ENCODE measurements around the gene LY9. TPM values are rescaled to one million over a fixed set of nuclear protein-coding genes. Genes with fewer than 3 reads are reported as not detected.

The LY9 gene
- total RNA-seq, 5 donors from 2014 or later (not counting 1 experiment from before 2014, with no cell fraction given): 95.4 to 127 (median 101) TPM

DNA sequence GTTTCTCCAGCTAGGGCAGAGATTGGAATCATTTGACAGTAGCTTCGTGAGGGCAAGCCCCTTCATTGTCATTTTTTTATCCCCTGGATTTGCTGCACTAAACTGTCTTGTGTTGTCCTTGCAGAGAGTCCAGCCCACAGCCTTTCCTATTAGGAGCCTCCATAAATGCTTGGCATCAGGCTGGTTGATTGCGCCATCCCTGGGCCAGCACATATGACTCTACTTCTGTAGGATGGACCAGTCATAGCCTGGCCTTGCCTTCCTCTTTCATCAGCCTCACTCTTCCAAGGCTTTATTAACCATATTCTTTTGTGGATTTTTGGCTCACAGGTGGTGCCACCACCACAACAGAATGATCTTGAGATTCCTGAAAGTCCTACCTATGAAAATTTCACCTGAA is 31.4 kb downstream of the LY9 start:
- H3K4me1 Mint-ChIP-seq: peaks cover 6 to 15% (median 9%) of the 10 kb centered on the region in 3 donors
- CTCF ChIA-PET: interaction anchor here in 1 of 2 donors (1.4 kb wide), 1 partner anchor 50 kb away, joined by 3 read pairs; no protein-coding TSS in a partner anchor
- no peak for DNase-seq
- H3K9me3 ChIP-seq: no peaks in the 10 kb centered on the region
- H3K36me3 ChIP-seq (ENCODE audit: control insufficient read depth in 2 of 2, extremely low read depth in 1 of 2, insufficient read depth in 1 of 2, low read length in 1 of 2): peaks cover 4 to 64% of the 10 kb centered on the region in 2 donors
- 100% methylated on average over 1 of the region's 2 CpGs for WGBS (ENCODE audit: insufficient coverage)
- no peak overlapping the region for H3K27ac ChIP-seq (ENCODE audit: low read length)
- H3K27ac Mint-ChIP-seq: peak overlapping the region; percentile 58 to 68
- H3K4me3 Mint-ChIP-seq: no peak overlapping the region
- H3K4me3 ChIP-seq (ENCODE audit: control insufficient read depth in 1 of 2, extremely low read depth in 1 of 2, low read length in 1 of 2): no peak overlapping the region
- no peak for ATAC-seq (replicated peaks in 1 of 4)
- no peaks in the 10 kb centered on the region for H3K27me3 ChIP-seq (replicated peaks in 1 of 2; ENCODE audit: control insufficient read depth in 2 of 2, extremely low read depth in 1 of 2, insufficient read depth in 2 of 2, low read length in 1 of 2)
- no peaks in the 10 kb centered on the region for H3K27me3 Mint-ChIP-seq
- H3K4me1 ChIP-seq (ENCODE audit: control insufficient read depth in 1 of 2, extremely low read depth in 1 of 2, insufficient read depth in 2 of 2, low read length in 2 of 2): no peaks in the 10 kb centered on the region
- POLR2A ChIA-PET: no interaction called here
- H3K9me3 Mint-ChIP-seq: no peaks in the 10 kb centered on the region
- peaks cover 43% of the 10 kb centered on the region for H3K36me3 Mint-ChIP-seq

DNA sequence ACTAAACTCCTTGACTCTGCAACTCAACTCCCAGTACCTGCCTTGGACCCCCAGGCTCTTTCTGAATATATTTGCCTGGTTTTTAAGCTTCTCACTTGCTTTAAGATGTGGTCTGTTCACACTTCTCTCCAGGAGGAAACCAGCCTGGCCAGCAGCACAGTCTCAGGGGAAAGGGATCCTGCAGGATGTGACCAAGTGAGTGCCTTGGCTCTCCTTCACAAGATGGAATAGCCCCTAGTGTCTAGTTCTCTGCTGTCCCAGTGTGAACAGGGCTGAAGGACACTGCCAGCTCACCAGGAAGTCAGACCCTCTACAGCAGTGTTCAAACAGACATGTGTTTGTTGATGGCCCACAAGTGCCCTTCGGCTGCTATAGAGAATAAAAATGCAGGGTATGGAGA is 33.8 kb downstream of the LY9 start:
- Histone ChIP-seq H3K27me3 (replicated peaks in 1 of 2; ENCODE audit: control insufficient read depth in 2 of 2, extremely low read depth in 1 of 2, insufficient read depth in 2 of 2, low read length in 1 of 2) (no peaks in the 10 kb centered on the region), H3K4me1 (ENCODE audit: control insufficient read depth in 1 of 2, extremely low read depth in 1 of 2, insufficient read depth in 2 of 2, low read length in 2 of 2) (peaks cover 12 to 14% of the 10 kb centered on the region in 2 experiments), H3K36me3 (ENCODE audit: control insufficient read depth in 2 of 2, extremely low read depth in 1 of 2, insufficient read depth in 1 of 2, low read length in 1 of 2) (peaks cover 4 to 46% of the 10 kb centered on the region in 2 donors), H3K4me3 (ENCODE audit: control insufficient read depth in 1 of 2, extremely low read depth in 1 of 2, low read length in 1 of 2) (no peak overlapping the region), H3K27ac (ENCODE audit: low read length) (peak overlapping the region; percentile 30), H3K9me3 (no peaks in the 10 kb centered on the region)
- POLR2A ChIA-PET: no interaction called here
- Mint-ChIP-seq H3K4me1 (peaks cover 20 to 34% (median 26%) of the 10 kb centered on the region in 3 donors), H3K4me3 (no peak overlapping the region), H3K9me3 (no peaks in the 10 kb centered on the region), H3K36me3 (peaks cover 22% of the 10 kb centered on the region), H3K27ac (peak overlapping the region; percentile 2 to 87), H3K27me3 (no peaks in the 10 kb centered on the region)
- CTCF ChIA-PET: interaction anchor here (0.9 to 1.2 kb wide), 3 partner anchors 21 to 146 kb away, joined by 3 to 4 read pairs (median 4); no protein-coding TSS in a partner anchor
- peak in 1 of 4 experiments; percentile 8 for ATAC-seq (replicated peaks in 1 of 4)
- 91% methylated on average over 1 of the region's 1 CpG for WGBS (ENCODE audit: insufficient coverage)
- no peak for DNase-seq

DNA sequence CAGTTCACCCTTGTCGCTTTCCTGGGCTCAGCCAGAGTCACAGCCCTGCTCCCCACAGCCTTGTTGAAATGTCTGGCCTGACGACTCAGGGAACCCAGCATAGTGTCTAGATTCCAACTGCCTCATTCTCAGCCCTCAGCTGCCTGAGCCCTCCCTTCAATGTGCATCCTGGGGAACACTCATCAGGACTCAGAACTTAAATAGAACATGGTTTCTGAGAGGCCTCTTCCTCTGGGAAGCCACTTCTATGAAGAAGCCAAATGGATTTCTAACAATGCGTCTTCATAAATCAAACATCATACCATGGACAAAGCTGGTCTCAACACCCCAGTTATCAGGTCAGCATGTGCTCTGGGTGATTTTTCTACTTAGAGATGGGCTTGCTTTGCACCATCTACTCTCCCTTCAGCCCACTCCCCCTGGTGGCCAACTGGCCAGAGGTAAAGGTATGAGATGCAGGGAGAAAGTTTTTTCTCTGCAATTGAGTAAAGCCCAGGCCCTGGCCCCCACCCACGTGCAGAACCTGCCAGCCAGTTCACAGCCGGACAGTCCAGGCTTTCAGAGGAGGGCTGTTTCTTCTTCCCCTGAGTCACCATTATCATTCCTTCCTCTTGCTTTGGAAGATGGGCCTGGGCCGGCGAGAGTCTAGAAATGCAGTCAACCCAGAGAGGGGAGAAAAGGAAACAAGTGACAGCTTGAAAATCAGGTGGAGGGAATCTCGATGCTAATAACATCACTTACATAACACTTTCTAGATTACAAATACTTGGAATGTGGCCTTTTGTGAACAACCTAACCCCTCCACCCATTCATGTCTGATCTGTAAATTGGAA is 34.6 kb downstream of the LY9 start:
- Histone ChIP-seq H3K4me3 (ENCODE audit: control insufficient read depth in 1 of 2, extremely low read depth in 1 of 2, low read length in 1 of 2) (no peak overlapping the region), H3K4me1 (ENCODE audit: control insufficient read depth in 1 of 2, extremely low read depth in 1 of 2, insufficient read depth in 2 of 2, low read length in 2 of 2) (peaks cover 16 to 21% of the 10 kb centered on the region in 2 experiments), H3K27me3 (replicated peaks in 1 of 2; ENCODE audit: control insufficient read depth in 2 of 2, extremely low read depth in 1 of 2, insufficient read depth in 2 of 2, low read length in 1 of 2) (no peaks in the 10 kb centered on the region), H3K27ac (ENCODE audit: low read length) (peak overlapping the region; percentile 8), H3K36me3 (ENCODE audit: control insufficient read depth in 2 of 2, extremely low read depth in 1 of 2, insufficient read depth in 1 of 2, low read length in 1 of 2) (peaks cover 4 to 39% of the 10 kb centered on the region in 2 donors), H3K9me3 (no peaks in the 10 kb centered on the region)
- Mint-ChIP-seq H3K36me3 (peaks cover 22% of the 10 kb centered on the region), H3K9me3 (no peaks in the 10 kb centered on the region), H3K27ac (peak overlapping the region; percentile 53 to 87), H3K4me3 (no peak overlapping the region), H3K27me3 (no peaks in the 10 kb centered on the region), H3K4me1 (peaks cover 27 to 42% (median 33%) of the 10 kb centered on the region in 3 donors)
- 93% methylated on average over 3 of the region's 8 CpGs for WGBS (ENCODE audit: insufficient coverage)
- ATAC-seq (replicated peaks in 1 of 4) (peak; percentile 72 to 81 (median 76)), DNase-seq (peak; percentile 48 to 83 (median 74))
- ChIA-PET CTCF (interaction anchor here (0.5 to 2.2 kb wide), 8 partner anchors 18 to 150 kb away, joined by 3 to 11 read pairs (median 4); no protein-coding TSS in a partner anchor), POLR2A (no interaction called here)

DNA sequence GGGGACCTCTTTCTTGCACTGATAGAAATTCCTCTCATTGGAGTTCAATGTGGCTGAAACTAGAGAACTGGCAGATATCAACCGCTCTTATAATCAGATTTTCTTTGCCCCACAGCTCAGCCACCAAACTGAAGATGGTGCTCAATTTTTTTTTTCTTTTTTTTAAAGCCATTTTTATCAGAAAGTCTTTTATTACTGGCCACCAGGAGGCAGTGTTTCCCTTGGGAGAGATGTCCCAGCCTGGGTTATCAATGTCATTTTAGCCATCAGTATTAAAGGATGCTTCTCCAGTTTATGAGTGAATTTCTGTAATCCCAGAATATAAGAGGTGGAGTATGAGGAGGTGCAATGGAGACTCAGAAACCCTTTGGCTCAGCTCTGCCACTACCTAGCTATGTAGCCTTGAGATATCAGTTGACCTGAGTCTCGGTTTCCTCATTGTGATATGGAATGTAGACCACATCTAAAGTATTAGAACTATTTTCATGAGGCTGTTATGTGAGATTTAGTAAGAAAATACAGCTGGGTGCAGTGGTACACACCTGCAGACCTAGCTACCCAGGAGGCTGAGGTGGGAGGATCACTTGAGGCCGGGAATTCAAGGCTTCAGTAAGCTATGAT is 39.1 kb downstream of the LY9 start:
- Histone ChIP-seq H3K27me3 (replicated peaks in 1 of 2; ENCODE audit: control insufficient read depth in 2 of 2, extremely low read depth in 1 of 2, insufficient read depth in 2 of 2, low read length in 1 of 2) (no peaks in the 10 kb centered on the region), H3K4me1 (ENCODE audit: control insufficient read depth in 1 of 2, extremely low read depth in 1 of 2, insufficient read depth in 2 of 2, low read length in 2 of 2) (peaks cover 51 to 62% of the 10 kb centered on the region in 2 experiments)

DNA sequence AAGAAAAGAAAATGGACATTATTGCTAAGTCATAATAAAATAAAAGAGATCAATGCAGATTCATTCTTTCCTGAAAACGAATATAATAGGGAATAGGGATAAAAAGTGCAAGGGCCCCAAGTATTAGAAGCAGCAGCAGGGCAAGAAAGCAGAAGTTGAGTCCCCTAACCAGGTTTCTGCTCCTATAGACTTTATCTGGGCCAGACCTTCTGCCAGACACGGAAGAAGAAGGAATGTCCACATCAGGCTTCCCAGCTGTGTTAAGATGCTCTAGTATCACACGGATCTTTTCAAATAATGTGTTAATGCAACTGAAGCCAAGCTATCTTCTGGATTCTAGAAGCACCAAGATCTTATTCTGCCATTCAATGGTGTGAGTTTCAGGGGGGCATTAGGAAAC is 39.8 kb downstream of the LY9 start:
- peak overlapping the region; percentile 86 to 92 for H3K27ac Mint-ChIP-seq
- no peaks in the 10 kb centered on the region for H3K36me3 Mint-ChIP-seq
- peak overlapping the region; percentile 88 for H3K27ac ChIP-seq (ENCODE audit: low read length)
- POLR2A ChIA-PET: interaction anchor here in 1 of 2 donors (0.5 to 0.6 kb wide), 2 partner anchors 44 to 155 kb away, joined by 3 to 8 read pairs; no protein-coding TSS in a partner anchor
- DNase-seq: no peak
- no peaks in the 10 kb centered on the region for H3K9me3 Mint-ChIP-seq
- H3K9me3 ChIP-seq: no peaks in the 10 kb centered on the region
- no peak overlapping the region for H3K4me3 ChIP-seq (ENCODE audit: control insufficient read depth in 1 of 2, extremely low read depth in 1 of 2, low read length in 1 of 2)
- H3K27me3 ChIP-seq (replicated peaks in 1 of 2; ENCODE audit: control insufficient read depth in 2 of 2, extremely low read depth in 1 of 2, insufficient read depth in 2 of 2, low read length in 1 of 2): no peaks in the 10 kb centered on the region
- peaks cover 66 to 80% (median 75%) of the 10 kb centered on the region in 3 donors for H3K4me1 Mint-ChIP-seq
- WGBS (ENCODE audit: insufficient coverage): 97% methylated on average over 3 of the region's 3 CpGs
- CTCF ChIA-PET: interaction anchor here (0.5 to 7.2 kb wide), 18 partner anchors 9 to 385 kb away, joined by 3 to 73 read pairs (median 4); partner anchors contain the start of genes ITLN2 (in 1 of the 2) and LY9 (in 1 of the 2)
- ATAC-seq (replicated peaks in 1 of 4): no peak
- H3K4me1 ChIP-seq (ENCODE audit: control insufficient read depth in 1 of 2, extremely low read depth in 1 of 2, insufficient read depth in 2 of 2, low read length in 2 of 2): peaks cover 51 to 69% of the 10 kb centered on the region in 2 experiments
- no peaks in the 10 kb centered on the region for H3K27me3 Mint-ChIP-seq
- peak overlapping the region in 1 of 3 donors; percentile 72 for H3K4me3 Mint-ChIP-seq
- H3K36me3 ChIP-seq (ENCODE audit: control insufficient read depth in 2 of 2, extremely low read depth in 1 of 2, insufficient read depth in 1 of 2, low read length in 1 of 2): peaks cover 0 to 12% of the 10 kb centered on the region in 2 donors

More for the DNA sequence above, 39.1 kb downstream of the LY9 start:
- Histone ChIP-seq H3K9me3 (no peaks in the 10 kb centered on the region), H3K27ac (ENCODE audit: low read length) (peak overlapping the region; percentile 2), H3K36me3 (ENCODE audit: control insufficient read depth in 2 of 2, extremely low read depth in 1 of 2, insufficient read depth in 1 of 2, low read length in 1 of 2) (peaks cover 0 to 15% of the 10 kb centered on the region in 2 donors), H3K4me3 (ENCODE audit: control insufficient read depth in 1 of 2, extremely low read depth in 1 of 2, low read length in 1 of 2) (no peak overlapping the region)
- no peaks in the 10 kb centered on the region for H3K9me3 Mint-ChIP-seq
- no peak for ATAC-seq (replicated peaks in 1 of 4)
- no CpG with 5 or more reads among the region's 3 CpGs for WGBS (ENCODE audit: insufficient coverage)
- peak overlapping the region; percentile 79 to 88 for H3K27ac Mint-ChIP-seq
- no peaks in the 10 kb centered on the region for H3K27me3 Mint-ChIP-seq
- peak overlapping the region in 1 of 3 donors; percentile 61 for H3K4me3 Mint-ChIP-seq
- H3K4me1 Mint-ChIP-seq: peaks cover 70 to 85% (median 76%) of the 10 kb centered on the region in 3 donors
- POLR2A ChIA-PET: no interaction called here
- no peaks in the 10 kb centered on the region for H3K36me3 Mint-ChIP-seq
- CTCF ChIA-PET: interaction anchor here (0.6 to 7.2 kb wide), 23 partner anchors 9 to 200 kb away, joined by 3 to 73 read pairs (median 3); partner anchors contain the start of genes CD244 (in 1 of the 2), ITLN2 (in 1 of the 2) and LY9 (in 1 of the 2)
- DNase-seq: peak in 16 of 35 experiments; percentile 7 to 83 (median 38)

DNA sequence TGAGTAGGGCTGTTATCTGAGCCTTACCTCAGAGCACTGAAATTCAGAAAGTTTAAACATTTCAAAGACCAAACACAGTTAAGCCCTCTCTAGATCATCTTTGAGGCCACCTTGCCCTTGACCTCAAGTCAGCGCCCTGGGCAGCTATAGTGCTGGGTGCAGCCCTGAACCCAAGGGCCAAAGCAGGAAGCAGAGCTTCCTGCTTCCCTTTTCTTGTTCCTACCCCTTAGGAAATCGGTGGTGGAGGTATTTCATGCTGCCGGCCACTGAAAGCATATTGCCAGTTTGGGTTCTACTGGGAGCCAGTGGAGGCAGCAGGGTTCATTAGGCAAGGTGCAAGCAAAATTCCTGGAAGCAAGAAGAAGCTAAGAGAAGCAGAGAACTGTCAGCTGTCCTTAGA is 40.6 kb downstream of the LY9 start:
- Histone ChIP-seq H3K4me1 (ENCODE audit: control insufficient read depth in 1 of 2, extremely low read depth in 1 of 2, insufficient read depth in 2 of 2, low read length in 2 of 2) (peaks cover 51 to 74% of the 10 kb centered on the region in 2 experiments), H3K36me3 (ENCODE audit: control insufficient read depth in 2 of 2, extremely low read depth in 1 of 2, insufficient read depth in 1 of 2, low read length in 1 of 2) (peaks cover 0 to 13% of the 10 kb centered on the region in 2 donors), H3K9me3 (no peaks in the 10 kb centered on the region), H3K4me3 (ENCODE audit: control insufficient read depth in 1 of 2, extremely low read depth in 1 of 2, low read length in 1 of 2) (peak overlapping the region in 1 of 2 donors; percentile 4), H3K27ac (ENCODE audit: low read length) (peak overlapping the region; percentile 88), H3K27me3 (replicated peaks in 1 of 2; ENCODE audit: control insufficient read depth in 2 of 2, extremely low read depth in 1 of 2, insufficient read depth in 2 of 2, low read length in 1 of 2) (no peaks in the 10 kb centered on the region)
- 0% methylated on average over 1 of the region's 3 CpGs for WGBS (ENCODE audit: insufficient coverage)
- no peaks in the 10 kb centered on the region for H3K36me3 Mint-ChIP-seq
- H3K27me3 Mint-ChIP-seq: no peaks in the 10 kb centered on the region
- peaks cover 67 to 77% (median 74%) of the 10 kb centered on the region in 3 donors for H3K4me1 Mint-ChIP-seq
- CTCF ChIA-PET: interaction anchor here (0.8 to 7.2 kb wide), 18 partner anchors 10 to 117 kb away, joined by 3 to 73 read pairs (median 6); partner anchors contain the start of genes ITLN2 (in 2 of the 2), ITLN1 (in 1 of the 2) and LY9 (in 1 of the 2)
- H3K4me3 Mint-ChIP-seq: peak overlapping the region in 2 of 3 donors; percentile 54 to 72
- POLR2A ChIA-PET: interaction anchor here (0.5 to 0.7 kb wide), 4 partner anchors 43 to 281 kb away, joined by 3 to 8 read pairs (median 3); partner anchors contain the start of gene F11R (in 1 of the 2)
- ATAC-seq (replicated peaks in 1 of 4) (no peak), DNase-seq (no peak)
- H3K27ac Mint-ChIP-seq: peak overlapping the region; percentile 86 to 92
- H3K9me3 Mint-ChIP-seq: no peaks in the 10 kb centered on the region

Measured in T-cell (primary cell).